ENCODE data around the gene SLC25A45. TPM values are rescaled to one million over a fixed set of nuclear protein-coding genes. Genes with fewer than 3 reads are reported as not detected.

SLC25A45 gene
- polyA plus RNA-seq, 1 of the 3 experiments (the other 2 are of a cell fraction), result 3.6 TPM

GRCh38 chr11:65411681-65412070 lies 29.2 kb upstream of the SLC25A45 start:
- no peaks in the 10 kb centered on the region for H4K20me1 ChIP-seq (ENCODE audit: insufficient read depth)
- no peak overlapping the region for H3K4me3 ChIP-seq (ENCODE audit: low read depth in 2 of 2, low read length in 1 of 2)
- peaks cover 11% of the 10 kb centered on the region for H3K79me2 ChIP-seq (ENCODE audit: insufficient read depth)
- no peak overlapping the region for H3K27ac ChIP-seq (ENCODE audit: low read depth in 2 of 2, low read length in 1 of 2)
- no peak overlapping the region for H3K9ac ChIP-seq
- H3K27me3 ChIP-seq (ENCODE audit: insufficient read depth), result no peaks in the 10 kb centered on the region
- peaks cover 2% of the 10 kb centered on the region for H3F3A ChIP-seq (replicated peaks; ENCODE audit: insufficient read depth)
- H3K4me1 ChIP-seq (ENCODE audit: control insufficient read depth in 1 of 2, insufficient read depth in 2 of 2, low read depth in 1 of 2, low read length in 1 of 2), result peaks cover 8 to 11% of the 10 kb centered on the region in 2 experiments; a peak in 2 of 4 replicates
- POLR2A ChIA-PET, result no interaction called here
- no peaks in the 10 kb centered on the region for H3K9me2 ChIP-seq
- H2AFZ ChIP-seq (ENCODE audit: low read depth), result no peak overlapping the region
- TF ChIP-seq EP300 (IDR thresholded peaks at IDR 0.05; ENCODE audit: borderline replicate concordance in 1 of 2, low read depth in 1 of 2, low read length in 1 of 2) (no peak), MXI1 (IDR thresholded peaks at IDR 0.05; ENCODE audit: low read depth, low read length) (no peak), ZBTB33 (IDR thresholded peaks at IDR 0.05; ENCODE audit: borderline replicate concordance, low read depth) (no peak), NRF1 (IDR thresholded peaks at IDR 0.05; ENCODE audit: low read depth, low read length) (no peak), IRF3 (IDR thresholded peaks at IDR 0.05; ENCODE audit: low read depth, low read length) (no peak), FOXJ3 (CRISPR knock-in tag; IDR thresholded peaks at IDR 0.05) (no peak)
- TF ChIP-seq, protein P1, sequence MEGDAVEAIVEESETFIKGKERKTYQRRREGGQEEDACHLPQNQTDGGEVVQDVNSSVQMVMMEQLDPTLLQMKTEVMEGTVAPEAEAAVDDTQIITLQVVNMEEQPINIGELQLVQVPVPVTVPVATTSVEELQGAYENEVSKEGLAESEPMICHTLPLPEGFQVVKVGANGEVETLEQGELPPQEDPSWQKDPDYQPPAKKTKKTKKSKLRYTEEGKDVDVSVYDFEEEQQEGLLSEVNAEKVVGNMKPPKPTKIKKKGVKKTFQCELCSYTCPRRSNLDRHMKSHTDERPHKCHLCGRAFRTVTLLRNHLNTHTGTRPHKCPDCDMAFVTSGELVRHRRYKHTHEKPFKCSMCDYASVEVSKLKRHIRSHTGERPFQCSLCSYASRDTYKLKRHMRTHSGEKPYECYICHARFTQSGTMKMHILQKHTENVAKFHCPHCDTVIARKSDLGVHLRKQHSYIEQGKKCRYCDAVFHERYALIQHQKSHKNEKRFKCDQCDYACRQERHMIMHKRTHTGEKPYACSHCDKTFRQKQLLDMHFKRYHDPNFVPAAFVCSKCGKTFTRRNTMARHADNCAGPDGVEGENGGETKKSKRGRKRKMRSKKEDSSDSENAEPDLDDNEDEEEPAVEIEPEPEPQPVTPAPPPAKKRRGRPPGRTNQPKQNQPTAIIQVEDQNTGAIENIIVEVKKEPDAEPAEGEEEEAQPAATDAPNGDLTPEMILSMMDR (IDR thresholded peaks at IDR 0.05), result no peak
- WGBS (ENCODE audit: low lambda C conversion rate), result 90% methylated on average over 2 of the region's 5 CpGs
- CTCF ChIA-PET, result interaction anchor here (1.8 kb wide), 1 partner anchor 99 kb away, joined by 4 read pairs; no protein-coding TSS in a partner anchor
- peaks cover 13 to 15% of the 10 kb centered on the region in 2 experiments for H3K36me3 ChIP-seq (replicated peaks in 1 of 2; ENCODE audit: control insufficient read depth in 1 of 2, insufficient read depth in 2 of 2, low read length in 1 of 2)
- H3K4me2 ChIP-seq, result no peak overlapping the region
- no peak for DNase-seq
- no peaks in the 10 kb centered on the region for H3K9me3 ChIP-seq

GRCh38 chr11:65410936-65411680 lies 28.7 kb upstream of the SLC25A45 start:
- Histone ChIP-seq H3K4me1 (ENCODE audit: control insufficient read depth in 1 of 2, insufficient read depth in 2 of 2, low read depth in 1 of 2, low read length in 1 of 2) (peaks cover 4 to 5% of the 10 kb centered on the region in 2 experiments; a peak in 2 of 4 replicates), H3K9ac (no peak overlapping the region), H3K27ac (ENCODE audit: low read depth in 2 of 2, low read length in 1 of 2) (no peak overlapping the region), H4K20me1 (ENCODE audit: insufficient read depth) (no peaks in the 10 kb centered on the region), H3K4me2 (no peak overlapping the region), H3K27me3 (ENCODE audit: insufficient read depth) (no peaks in the 10 kb centered on the region), H3K36me3 (replicated peaks in 1 of 2; ENCODE audit: control insufficient read depth in 1 of 2, insufficient read depth in 2 of 2, low read length in 1 of 2) (peaks cover 13 to 15% of the 10 kb centered on the region in 2 experiments), H2AFZ (ENCODE audit: low read depth) (no peak overlapping the region), H3K4me3 (ENCODE audit: low read depth in 2 of 2, low read length in 1 of 2) (no peak overlapping the region), H3F3A (replicated peaks; ENCODE audit: insufficient read depth) (no peaks in the 10 kb centered on the region), H3K79me2 (ENCODE audit: insufficient read depth) (peaks cover 5% of the 10 kb centered on the region; the same call in 1 of the 2 replicates), H3K9me3 (no peaks in the 10 kb centered on the region), H3K9me2 (no peaks in the 10 kb centered on the region)
- ChIA-PET CTCF (interaction anchor here (1.8 kb wide), 1 partner anchor 100 kb away, joined by 4 read pairs; no protein-coding TSS in a partner anchor), POLR2A (no interaction called here)
- no peak for DNase-seq
- 90% methylated on average over 14 of the region's 29 CpGs for WGBS (ENCODE audit: low lambda C conversion rate)
- TF ChIP-seq FOSL2 (IDR thresholded peaks at IDR 0.05; ENCODE audit: borderline replicate concordance, low read depth) (no peak), FOXM1 (IDR thresholded peaks at IDR 0.05; ENCODE audit: low read depth) (no peak)

Measured in SK-N-SH (cell line).